ENCODE results near the gene APBB1IP.
"Not testable (repeated sequence)": the region's sequence is repeated elsewhere in the genome, so short reads cannot be mapped to it uniquely, and the experiment has no call there.

The APBB1IP gene

GRCh38 chr10:26455567-26456315 lies 17.6 kb downstream of the APBB1IP start:
- TF ChIP-seq, protein P1, sequence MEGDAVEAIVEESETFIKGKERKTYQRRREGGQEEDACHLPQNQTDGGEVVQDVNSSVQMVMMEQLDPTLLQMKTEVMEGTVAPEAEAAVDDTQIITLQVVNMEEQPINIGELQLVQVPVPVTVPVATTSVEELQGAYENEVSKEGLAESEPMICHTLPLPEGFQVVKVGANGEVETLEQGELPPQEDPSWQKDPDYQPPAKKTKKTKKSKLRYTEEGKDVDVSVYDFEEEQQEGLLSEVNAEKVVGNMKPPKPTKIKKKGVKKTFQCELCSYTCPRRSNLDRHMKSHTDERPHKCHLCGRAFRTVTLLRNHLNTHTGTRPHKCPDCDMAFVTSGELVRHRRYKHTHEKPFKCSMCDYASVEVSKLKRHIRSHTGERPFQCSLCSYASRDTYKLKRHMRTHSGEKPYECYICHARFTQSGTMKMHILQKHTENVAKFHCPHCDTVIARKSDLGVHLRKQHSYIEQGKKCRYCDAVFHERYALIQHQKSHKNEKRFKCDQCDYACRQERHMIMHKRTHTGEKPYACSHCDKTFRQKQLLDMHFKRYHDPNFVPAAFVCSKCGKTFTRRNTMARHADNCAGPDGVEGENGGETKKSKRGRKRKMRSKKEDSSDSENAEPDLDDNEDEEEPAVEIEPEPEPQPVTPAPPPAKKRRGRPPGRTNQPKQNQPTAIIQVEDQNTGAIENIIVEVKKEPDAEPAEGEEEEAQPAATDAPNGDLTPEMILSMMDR (IDR thresholded peaks at IDR 0.05), result no peak
- no peak for TF ChIP-seq ZFX (IDR thresholded peaks at IDR 0.05; ENCODE audit: borderline replicate concordance)
- H3K27ac ChIP-seq, result no peak overlapping the region

- no peak overlapping the region for H3K27ac ChIP-seq
- no peak for TF ChIP-seq ZFX (IDR thresholded peaks at IDR 0.05; ENCODE audit: borderline replicate concordance)
- TF ChIP-seq, protein P1 (IDR thresholded peaks at IDR 0.05), result no peak
These were observed 18.9 kb downstream of the APBB1IP start for GRCh38 chr10:26457088-26457487.

GRCh38 chr10:26460736-26461135 lies 22.6 kb downstream of the APBB1IP start:
- no peak overlapping the region for H3K27ac ChIP-seq
- TF ChIP-seq, protein P1 (IDR thresholded peaks at IDR 0.05), result no peak
- TF ChIP-seq ZFX (IDR thresholded peaks at IDR 0.05; ENCODE audit: borderline replicate concordance), result no peak

DNA sequence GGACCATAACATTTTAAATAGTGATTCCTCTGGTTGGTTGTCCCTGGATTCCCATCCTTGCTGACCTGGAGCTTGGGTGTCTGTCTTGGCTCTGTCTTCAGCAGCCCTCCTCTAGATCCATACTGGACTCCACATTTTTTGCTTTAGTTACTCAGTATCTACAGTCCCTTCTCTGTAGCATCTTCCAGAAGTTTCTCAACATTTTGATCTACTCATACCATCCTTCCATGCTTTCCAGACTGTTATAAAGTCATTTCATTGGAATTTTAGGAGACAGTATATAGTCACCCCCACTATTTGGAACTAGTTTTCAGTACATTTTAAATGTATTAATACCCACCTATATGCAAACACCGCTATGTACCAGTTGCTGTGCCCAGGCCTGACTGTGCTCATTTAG lies 25.8 kb downstream of the APBB1IP start:
- TF ChIP-seq, protein P1 (IDR thresholded peaks at IDR 0.05), result no peak
- no peak for TF ChIP-seq ZFX (IDR thresholded peaks at IDR 0.05; ENCODE audit: borderline replicate concordance)
- no peak overlapping the region for H3K27ac ChIP-seq

- no peak overlapping the region for H3K27ac ChIP-seq
- TF ChIP-seq, protein P1 (IDR thresholded peaks at IDR 0.05), result no peak
- no peak for TF ChIP-seq ZFX (IDR thresholded peaks at IDR 0.05; ENCODE audit: borderline replicate concordance)
These were observed 26.6 kb downstream of the APBB1IP start for GRCh38 chr10:26464632-26465280.

GRCh38 chr10:26466531-26466930 lies 28.4 kb downstream of the APBB1IP start:
- not testable (repeated sequence) for H3K27ac ChIP-seq

GRCh38 chr10:26467639-26468038 lies 29.5 kb downstream of the APBB1IP start:
- TF ChIP-seq, protein P1 (IDR thresholded peaks at IDR 0.05), result no peak
- TF ChIP-seq ZFX (IDR thresholded peaks at IDR 0.05; ENCODE audit: borderline replicate concordance), result no peak
- no peak overlapping the region for H3K27ac ChIP-seq

Data from 22Rv1 (cell line).